Ureter (tissue), 1 donor: ENCODE measurements around the gene EIF4B. TPM values are rescaled to one million over a fixed set of nuclear protein-coding genes. Genes with fewer than 3 reads are reported as not detected.
"Not testable (repeated sequence)": the region's sequence is repeated elsewhere in the genome, so short reads cannot be mapped to it uniquely, and the experiment has no call there.

Experiments
- DNase-seq: peaks from one replicate; pipeline ENCODE4 v3.0.0-alpha.2; 2020; ENCODE audit warnings: low spot score
- total RNA-seq: library from RNA; stranded (reverse); gene quantifications from one replicate; pipeline ENCODE4 v1.2.4, GENCODE V29; 2023
- donor health status: DM: yes; HTN: yes; CAD: no.

Gene EIF4B
- total RNA-seq: 474 TPM

- peak; percentile 100 for DNase-seq
These were observed at the start of gene EIF4B for GRCh38 chr12:53005986-53006809. Gene EIF4B, plus strand, starts transcription at chr12:53006456. Its CDS starts 28 bp downstream, at chr12:53006484.

GRCh38 chr12:52956987-52957386 is 49.3 kb upstream of the EIF4B start:
- DNase-seq: no peak

DNA sequence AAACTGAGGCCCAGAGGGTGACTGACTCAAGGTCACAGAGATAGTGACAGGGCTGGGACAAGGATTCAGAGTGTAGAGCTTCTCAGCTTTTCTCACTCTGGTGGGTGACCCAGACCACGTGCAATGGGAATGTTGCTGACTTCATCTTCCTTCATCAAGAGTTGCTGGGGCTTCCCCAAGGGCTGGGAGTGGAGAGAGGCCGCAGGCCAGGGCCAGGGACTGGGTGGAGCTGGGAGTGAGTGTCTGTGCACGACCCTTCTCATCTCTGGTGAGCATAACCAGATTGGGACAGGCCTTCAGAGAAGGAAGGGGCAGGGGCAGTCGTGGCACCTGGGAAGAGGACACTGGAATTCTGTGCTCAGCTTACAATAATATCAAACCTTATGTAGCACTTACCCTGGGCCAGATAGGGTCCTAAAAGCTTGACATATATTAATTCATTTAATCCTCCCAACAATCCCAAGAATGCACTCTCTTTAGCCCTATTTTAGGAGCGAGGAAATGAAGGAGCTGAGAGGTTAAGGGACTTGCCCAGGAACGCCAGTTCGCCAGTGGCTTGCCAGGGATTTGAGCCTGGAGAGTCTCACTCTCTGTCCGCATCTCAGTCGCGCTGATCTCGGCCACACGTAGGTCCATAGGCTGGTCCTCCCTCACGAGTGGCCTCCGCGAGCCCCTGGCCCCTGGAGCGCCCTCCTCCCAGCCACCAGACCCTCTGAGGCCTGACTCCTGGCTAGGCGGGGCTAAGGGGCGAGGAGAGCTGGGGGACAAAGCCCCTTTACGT is 41.5 kb upstream of the EIF4B start:
- no peak for DNase-seq

DNA sequence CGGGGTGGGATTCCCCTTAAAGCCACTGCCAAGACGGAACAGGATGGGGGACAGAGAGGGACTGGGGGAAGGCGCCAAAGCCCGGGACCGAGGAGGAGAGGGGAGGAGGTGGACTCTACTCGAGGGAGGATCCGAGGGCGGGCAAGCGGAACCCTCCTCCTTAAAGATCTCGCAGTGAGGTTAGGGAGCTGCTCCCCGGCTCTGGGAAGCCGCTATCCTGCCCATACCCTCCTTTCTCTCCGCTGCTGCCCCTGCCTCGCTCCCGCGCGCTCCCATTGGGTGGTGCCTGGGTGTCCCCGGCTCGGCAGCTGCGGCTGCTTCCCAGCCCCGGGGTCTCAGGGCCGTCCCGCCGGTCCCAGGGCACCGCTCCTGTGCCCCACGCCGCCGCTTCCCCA is 40.9 kb upstream of the EIF4B start:
- DNase-seq: no peak

DNA sequence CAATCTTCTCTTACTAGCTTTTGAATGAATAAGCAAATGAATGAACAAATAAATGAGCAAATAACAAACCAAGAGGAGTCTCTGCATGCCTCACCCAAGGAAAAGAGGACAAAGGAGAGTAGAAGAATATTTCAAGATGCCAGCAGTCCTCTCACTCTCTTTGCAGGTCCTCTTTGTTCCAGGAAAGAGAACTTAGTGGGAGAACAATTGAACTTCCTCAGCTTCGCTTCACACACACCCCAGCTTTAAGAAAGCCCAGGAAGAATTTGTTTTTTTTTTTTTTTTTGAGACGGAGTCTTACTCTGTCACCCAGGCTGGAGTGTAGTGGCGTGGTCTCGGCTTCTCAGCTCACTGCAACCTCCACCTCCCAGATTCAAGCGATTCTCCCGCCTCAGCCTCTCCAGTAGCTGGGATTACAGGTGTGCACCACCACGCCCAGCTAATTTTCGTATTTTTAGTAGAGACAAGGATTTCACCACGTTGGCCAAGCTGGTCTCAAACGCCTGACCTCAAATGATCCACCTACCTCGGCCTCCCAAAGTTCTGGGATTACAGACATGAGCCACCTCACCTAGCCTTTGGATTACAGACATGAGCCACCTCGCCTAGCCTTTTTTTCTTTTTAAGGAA is 37.0 kb upstream of the EIF4B start:
- DNase-seq: no peak

DNA sequence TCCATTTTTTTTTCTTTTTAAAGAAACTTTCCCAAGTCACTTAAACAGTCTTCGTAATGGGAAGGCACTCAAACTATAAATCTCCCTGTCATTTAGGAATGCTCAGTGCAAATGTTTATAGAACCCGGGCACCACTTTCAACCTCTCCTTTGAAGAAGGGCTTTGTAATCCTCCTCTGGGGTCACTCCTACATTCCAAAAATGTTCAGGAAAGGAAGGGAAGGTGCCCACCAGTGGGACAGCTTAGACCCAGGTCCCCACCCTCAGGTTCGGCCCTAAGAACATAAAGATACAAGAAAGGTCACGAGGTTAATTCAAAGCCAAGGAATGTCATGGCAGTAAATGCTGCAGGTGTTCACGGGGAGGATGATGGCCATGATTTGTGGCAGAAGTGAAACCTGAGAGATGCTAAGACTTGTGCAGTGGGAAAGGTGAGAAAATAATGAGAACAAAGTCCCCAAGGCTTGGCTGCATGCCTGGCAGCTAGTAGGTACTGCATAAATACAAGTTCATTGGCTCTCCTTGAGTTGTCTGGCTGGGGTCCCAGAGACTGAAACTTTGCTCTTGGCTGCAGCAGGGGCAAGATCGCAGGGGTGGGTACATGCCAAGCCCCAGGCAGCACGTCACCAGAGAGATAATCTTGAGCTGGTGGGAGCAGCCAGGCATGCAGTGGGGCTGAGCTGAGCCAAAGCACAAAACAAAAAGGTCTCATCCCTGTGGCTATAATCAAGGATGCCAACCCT is 36.3 kb upstream of the EIF4B start:
- DNase-seq: no peak

DNA sequence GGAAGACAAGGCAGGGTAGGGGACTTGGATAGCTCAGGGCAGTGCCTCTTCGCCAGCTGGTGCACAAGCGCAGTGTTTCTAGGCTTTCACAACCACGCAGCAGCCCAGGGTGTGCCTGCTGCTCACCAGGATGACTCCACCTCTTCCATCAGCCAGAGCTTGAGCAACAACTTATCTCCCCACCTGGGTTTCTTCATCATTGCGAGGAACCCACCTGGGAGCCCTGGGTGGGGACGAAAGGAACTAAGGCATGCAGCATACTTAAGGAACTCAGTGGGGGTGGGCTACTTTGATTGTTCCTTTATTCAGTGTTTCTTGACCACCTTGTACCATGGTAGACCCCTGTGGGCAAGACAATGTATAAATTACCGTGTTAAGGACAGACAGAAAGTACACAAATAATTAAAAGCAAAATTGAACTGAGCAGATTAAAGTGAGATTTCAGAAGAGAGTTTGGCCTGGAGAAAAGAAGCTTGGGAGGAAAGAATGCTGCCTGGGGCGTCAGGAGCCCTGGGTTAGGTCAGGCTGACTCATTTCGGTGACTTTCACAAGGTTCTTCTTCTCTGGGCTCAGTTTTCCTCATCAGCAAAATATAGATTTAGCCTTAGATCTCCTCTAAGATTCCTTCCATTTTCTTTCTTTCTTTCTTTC is 34.5 kb upstream of the EIF4B start:
- no peak for DNase-seq

DNA sequence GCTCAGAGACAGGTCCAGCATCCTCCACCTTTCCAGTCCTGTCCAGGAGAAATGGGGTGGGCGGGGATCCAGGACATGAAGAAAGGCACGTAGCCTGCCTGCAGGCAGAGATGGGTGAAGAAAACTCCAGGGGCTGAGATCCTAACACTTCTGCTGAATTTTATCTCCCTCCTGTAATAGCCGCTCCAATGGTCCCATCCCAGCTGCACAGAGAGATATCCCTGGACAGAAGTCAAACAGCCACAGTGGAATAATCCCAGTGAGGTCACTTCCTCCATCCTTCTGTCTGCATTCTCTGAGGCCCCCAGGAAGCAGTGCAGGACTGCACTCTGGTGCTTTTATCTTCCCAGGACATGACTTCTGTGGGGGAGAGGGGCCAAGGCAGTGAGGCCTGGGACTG is 31.1 kb upstream of the EIF4B start:
- DNase-seq: no peak

DNA sequence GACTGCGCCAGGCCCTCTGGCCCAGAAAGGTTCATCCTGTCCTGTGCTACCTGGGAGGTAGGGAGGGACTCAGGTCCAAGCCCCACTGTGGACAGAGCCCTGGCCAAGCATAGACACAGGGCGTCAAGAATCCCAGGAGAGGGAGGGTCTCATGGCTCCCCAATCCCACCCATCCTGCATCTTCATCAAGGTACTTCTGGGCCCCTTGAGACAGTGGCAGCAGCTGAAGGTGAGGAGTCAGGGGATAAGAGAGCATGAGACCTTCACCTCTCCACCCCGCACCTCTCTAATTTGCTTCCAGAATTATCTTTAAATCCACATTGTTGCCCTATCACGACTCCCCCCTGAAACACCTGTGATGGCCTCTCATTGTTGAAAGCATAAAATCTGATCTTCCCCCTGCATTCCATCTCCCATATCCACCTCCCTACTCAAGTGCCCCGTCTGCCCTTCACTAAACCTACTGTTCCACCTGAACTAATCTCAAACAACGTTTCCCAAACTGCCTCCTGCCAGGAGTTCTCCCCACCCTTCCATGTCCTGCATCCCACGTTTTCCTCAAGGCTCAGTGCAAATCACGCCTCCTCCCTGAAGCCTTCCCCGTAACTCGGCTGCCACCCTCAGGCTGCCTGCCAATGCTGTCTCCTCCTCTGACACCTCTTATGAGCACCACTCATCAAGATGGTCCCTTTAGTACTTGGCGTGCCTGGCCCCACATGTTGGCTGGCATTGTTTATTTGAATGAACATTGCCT is 30.3 kb upstream of the EIF4B start:
- no peak for DNase-seq

- DNase-seq: no peak
These were observed 29.6 kb upstream of the EIF4B start for GRCh38 chr12:52976574-52977071.

GRCh38 chr12:52977170-52977569 is 29.1 kb upstream of the EIF4B start:
- no peak for DNase-seq

DNA sequence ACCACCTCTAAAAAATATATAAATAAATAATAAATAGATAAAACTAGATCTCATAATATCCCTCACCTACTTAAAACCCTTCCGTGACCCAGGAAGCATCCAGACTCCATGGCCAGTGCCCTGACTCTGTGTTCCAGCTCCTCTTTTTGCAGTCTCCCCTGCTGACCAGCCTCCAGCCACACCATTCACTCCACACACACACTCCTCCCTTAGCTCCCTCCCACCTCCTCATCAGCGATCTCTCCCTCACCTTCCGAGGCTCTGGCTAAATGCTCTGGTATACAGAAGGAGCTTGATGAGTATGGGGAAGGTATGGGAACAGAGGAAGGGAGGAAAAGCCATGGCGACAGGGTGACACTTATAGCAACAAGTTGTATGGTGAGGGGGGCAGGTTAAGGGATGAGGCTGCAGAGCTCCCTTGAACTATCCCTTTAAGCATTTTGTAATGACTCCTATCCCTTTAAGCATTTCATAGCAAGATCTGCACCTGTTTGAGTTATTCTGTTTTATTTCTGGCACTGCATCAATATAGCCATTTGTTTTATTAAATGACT is 26.1 kb upstream of the EIF4B start:
- no peak for DNase-seq

- peak; percentile 93 for DNase-seq
These were observed 25.4 kb upstream of the EIF4B start for GRCh38 chr12:52980650-52981423.

- no peak for DNase-seq
These were observed 22.1 kb upstream of the EIF4B start for GRCh38 chr12:52984136-52984535.

DNA sequence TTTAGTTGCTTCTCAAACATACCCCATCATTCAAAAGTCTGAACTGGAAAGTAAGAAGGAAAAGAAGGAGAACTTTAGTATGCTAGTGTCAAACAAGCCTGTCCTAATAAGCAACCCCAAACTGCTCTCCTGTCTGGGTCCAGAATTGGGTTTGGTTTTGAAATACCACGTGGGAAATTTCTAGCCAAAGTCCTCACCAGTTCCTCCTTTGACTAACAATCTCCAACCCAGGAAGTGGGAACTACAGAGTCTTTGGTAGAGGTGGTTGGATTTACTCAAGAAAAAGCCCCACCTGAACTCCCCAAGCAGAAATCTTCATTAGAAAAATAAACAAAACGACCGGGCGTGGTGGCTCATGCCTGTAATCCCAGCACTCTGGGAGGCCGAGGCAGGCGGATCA is 17.4 kb upstream of the EIF4B start:
- DNase-seq: no peak

DNA sequence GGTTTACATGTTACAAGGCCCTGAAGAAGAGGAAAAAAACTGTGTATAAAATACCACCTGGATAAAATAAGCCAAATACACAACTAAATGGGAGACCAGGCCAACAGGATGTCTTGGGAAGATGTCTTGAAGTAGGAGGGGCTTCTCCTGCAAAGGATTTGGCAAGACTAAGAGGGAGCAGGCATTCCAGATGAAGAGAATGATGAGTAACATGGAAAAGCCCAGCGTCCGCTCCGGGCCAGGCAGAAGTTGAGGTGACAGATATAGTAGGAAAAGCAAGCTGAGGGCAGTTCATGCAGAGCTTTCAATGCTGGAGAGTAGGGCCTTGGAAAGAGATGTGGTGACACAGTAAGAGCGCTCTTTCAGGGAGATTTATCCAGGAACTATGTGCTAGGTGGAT is 16.1 kb upstream of the EIF4B start:
- DNase-seq: no peak

DNA sequence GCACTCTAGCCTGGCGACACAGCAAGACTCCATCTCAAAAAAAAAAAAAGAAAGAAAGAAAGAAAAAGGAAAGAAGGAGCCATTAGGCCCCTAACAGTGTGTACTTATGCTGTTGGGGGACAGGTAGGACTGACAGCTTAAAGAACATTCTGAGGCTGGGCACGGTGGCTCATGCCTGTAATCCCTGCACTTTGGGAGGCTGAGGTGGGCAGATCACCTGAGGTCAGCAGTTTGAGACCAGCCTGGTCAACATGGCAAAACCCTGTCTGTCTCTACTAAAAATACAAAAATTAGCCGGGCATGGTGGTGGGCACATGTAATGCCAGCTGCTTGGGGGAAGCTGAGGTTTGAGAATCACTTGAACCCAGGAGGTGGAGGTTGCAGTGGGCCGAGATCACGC is 14.0 kb upstream of the EIF4B start:
- DNase-seq: not testable (repeated sequence)

DNA sequence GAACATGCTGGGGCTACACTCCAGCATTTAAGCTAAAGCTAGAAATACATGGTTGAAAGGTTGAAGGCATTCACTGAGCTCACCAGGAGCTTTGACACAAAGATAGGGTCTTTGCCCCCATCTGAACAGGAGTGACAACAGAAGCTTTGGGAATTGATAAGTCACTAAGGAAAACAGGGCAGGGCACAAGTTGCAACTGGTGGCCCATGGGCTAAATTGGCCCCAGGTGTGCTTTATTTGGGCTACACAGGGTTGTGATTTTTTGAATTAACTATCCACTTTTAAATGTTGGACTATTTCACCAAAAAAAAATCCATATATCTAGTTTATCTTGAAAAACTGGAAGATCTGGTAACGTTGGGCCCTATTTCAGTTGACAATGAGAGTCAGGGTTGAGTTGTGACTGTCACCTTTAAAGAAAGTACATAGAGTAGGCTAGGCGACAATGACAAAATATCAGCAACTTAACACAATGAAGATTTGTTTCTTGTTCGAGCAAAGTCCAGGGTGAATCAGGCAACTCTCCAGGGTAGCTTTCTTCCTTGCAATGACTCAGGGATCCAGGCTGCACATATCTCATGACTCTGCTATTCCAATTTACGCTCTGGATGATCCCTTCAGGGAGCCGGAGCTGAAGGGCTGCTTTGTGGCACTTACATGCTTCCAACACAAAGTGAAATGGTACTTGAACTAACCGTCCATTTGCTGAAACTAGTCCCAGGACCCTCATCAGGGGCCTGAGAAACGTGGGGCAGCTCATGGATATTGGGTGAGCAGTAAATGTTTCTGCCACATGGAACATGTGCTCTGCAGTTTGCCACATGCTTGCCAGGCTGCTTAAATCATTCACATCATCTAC is 13.3 kb upstream of the EIF4B start:
- DNase-seq: no peak

DNA sequence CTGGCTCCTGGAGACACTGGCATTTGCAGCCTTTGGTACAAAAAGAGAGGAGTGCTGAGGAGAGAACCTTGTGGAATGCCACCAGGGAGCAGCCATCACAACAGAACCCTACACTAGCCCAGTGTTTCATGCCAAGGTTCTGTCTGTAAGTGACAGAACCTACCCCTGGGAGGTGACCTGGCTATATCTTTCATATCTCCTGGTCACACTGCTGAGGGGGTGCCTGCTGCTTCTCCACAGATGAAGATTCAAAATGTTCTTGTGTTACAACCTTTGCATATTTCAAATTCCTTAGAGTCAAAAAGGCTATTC is 12.7 kb upstream of the EIF4B start:
- DNase-seq: no peak
